ENCODE results near the gene NCOA3. TPM values are rescaled to one million over a fixed set of nuclear protein-coding genes. Genes with fewer than 3 reads are reported as not detected.

Gene NCOA3
- polyA plus RNA-seq, 1 of the 3 experiments (the other 2 are of a cell fraction) = 5.8 TPM

DNA sequence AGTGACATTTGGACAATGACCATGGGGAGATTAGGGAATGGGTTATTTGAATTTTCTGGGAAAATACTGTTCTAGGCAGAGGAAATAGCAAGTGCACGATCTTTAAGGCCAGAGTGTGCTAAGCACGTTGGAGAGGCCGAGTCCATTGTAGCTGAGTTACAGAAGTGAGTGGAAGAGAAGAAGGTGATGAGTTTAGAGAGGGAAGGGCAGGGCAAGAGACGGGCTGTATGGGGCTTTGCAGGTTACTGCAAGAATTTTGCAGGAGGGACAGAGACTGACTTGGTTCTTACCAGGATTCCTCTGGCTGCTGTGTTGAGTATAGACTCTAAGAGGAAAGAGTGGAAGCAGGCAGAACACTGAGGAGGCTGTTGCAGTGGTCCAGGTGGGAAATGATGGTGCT, 1.1 kb upstream of the NCOA3 start:
- TF ChIP-seq MAX (IDR thresholded peaks at IDR 0.05; ENCODE audit: low read depth) (no peak), RXRA (IDR thresholded peaks at IDR 0.05; ENCODE audit: borderline replicate concordance, low read depth) (no peak), USF2 (IDR thresholded peaks at IDR 0.05; ENCODE audit: borderline replicate concordance, low read depth, low read length) (no peak)
- WGBS (ENCODE audit: low lambda C conversion rate) = 83% methylated on average over 4 of the region's 4 CpGs
- Histone ChIP-seq H3K9ac (no peak overlapping the region), H2AFZ (ENCODE audit: low read depth) (peak overlapping the region; percentile 83; the same call in 1 of the 2 replicates), H3K4me2 (peak overlapping the region; percentile 84), H3K27ac (ENCODE audit: low read depth in 2 of 2, low read length in 1 of 2) (peak overlapping the region in 1 of 2 experiments; percentile 90; a peak in 2 of 4 replicates), H3K27me3 (ENCODE audit: insufficient read depth) (no peaks in the 10 kb centered on the region), H3K9me2 (no peaks in the 10 kb centered on the region), H3K79me2 (ENCODE audit: insufficient read depth) (peaks cover 36% of the 10 kb centered on the region), H3F3A (replicated peaks; ENCODE audit: insufficient read depth) (peaks cover 6% of the 10 kb centered on the region), H3K36me3 (replicated peaks in 1 of 2; ENCODE audit: control insufficient read depth in 1 of 2, insufficient read depth in 2 of 2, low read length in 1 of 2) (no peaks in the 10 kb centered on the region), H3K4me3 (ENCODE audit: low read depth in 2 of 2, low read length in 1 of 2) (peak overlapping the region; percentile 73 to 87), H4K20me1 (ENCODE audit: insufficient read depth) (peaks cover 4% of the 10 kb centered on the region; the same call in 1 of the 2 replicates), H3K4me1 (ENCODE audit: control insufficient read depth in 1 of 2, insufficient read depth in 2 of 2, low read depth in 1 of 2, low read length in 1 of 2) (peaks cover 0 to 9% of the 10 kb centered on the region in 2 experiments; a peak in 3 of 4 replicates), H3K9me3 (no peaks in the 10 kb centered on the region)
- ChIA-PET POLR2A (no interaction called here), CTCF (interaction anchor here (0.7 to 4.0 kb wide), 8 partner anchors 7 to 1120 kb away, joined by 3 to 23 read pairs (median 4); no protein-coding TSS in a partner anchor)
- no peak for DNase-seq

DNA sequence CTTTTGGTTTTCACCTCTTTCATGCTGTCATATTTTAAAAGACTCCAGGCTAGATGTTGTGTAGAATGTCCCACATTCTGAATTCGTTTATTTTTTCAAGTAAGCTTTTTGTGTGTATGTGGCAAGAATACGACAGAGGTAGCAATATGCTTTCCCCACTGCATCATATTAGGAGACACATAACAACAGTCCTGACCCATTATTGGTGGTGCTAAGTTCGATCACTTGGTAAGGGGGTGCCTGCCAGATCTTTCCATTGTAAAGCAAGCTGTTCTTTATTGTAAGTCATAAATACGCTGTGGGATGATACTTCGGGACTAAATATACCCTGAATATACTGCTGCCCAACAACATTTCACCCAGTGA, 588 bp upstream of the NCOA3 start:
- Histone ChIP-seq H3K27ac (ENCODE audit: low read depth in 2 of 2, low read length in 1 of 2) (peak overlapping the region; percentile 83 to 90), H3K27me3 (ENCODE audit: insufficient read depth) (no peaks in the 10 kb centered on the region), H3K36me3 (replicated peaks in 1 of 2; ENCODE audit: control insufficient read depth in 1 of 2, insufficient read depth in 2 of 2, low read length in 1 of 2) (no peaks in the 10 kb centered on the region), H3K79me2 (ENCODE audit: insufficient read depth) (peaks cover 42% of the 10 kb centered on the region), H3K9me2 (no peaks in the 10 kb centered on the region), H3K9ac (peak overlapping the region; percentile 88), H3F3A (replicated peaks; ENCODE audit: insufficient read depth) (peaks cover 6% of the 10 kb centered on the region), H3K9me3 (no peaks in the 10 kb centered on the region), H4K20me1 (ENCODE audit: insufficient read depth) (peaks cover 4% of the 10 kb centered on the region; the same call in 1 of the 2 replicates), H3K4me1 (ENCODE audit: control insufficient read depth in 1 of 2, insufficient read depth in 2 of 2, low read depth in 1 of 2, low read length in 1 of 2) (peaks cover 0 to 9% of the 10 kb centered on the region in 2 experiments; a peak in 3 of 4 replicates), H3K4me2 (peak overlapping the region; percentile 84), H2AFZ (ENCODE audit: low read depth) (peak overlapping the region; percentile 83), H3K4me3 (ENCODE audit: low read depth in 2 of 2, low read length in 1 of 2) (peak overlapping the region; percentile 73 to 87)
- TF ChIP-seq, protein P1, sequence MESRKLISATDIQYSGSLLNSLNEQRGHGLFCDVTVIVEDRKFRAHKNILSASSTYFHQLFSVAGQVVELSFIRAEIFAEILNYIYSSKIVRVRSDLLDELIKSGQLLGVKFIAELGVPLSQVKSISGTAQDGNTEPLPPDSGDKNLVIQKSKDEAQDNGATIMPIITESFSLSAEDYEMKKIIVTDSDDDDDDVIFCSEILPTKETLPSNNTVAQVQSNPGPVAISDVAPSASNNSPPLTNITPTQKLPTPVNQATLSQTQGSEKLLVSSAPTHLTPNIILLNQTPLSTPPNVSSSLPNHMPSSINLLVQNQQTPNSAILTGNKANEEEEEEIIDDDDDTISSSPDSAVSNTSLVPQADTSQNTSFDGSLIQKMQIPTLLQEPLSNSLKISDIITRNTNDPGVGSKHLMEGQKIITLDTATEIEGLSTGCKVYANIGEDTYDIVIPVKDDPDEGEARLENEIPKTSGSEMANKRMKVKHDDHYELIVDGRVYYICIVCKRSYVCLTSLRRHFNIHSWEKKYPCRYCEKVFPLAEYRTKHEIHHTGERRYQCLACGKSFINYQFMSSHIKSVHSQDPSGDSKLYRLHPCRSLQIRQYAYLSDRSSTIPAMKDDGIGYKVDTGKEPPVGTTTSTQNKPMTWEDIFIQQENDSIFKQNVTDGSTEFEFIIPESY (IDR thresholded peaks at IDR 0.05; ENCODE audit: borderline replicate concordance, low read depth) = no peak
- no peak for TF ChIP-seq SIN3A (IDR thresholded peaks at IDR 0.05; ENCODE audit: borderline replicate concordance, low read depth, low read length)
- TF ChIP-seq, protein P2, sequence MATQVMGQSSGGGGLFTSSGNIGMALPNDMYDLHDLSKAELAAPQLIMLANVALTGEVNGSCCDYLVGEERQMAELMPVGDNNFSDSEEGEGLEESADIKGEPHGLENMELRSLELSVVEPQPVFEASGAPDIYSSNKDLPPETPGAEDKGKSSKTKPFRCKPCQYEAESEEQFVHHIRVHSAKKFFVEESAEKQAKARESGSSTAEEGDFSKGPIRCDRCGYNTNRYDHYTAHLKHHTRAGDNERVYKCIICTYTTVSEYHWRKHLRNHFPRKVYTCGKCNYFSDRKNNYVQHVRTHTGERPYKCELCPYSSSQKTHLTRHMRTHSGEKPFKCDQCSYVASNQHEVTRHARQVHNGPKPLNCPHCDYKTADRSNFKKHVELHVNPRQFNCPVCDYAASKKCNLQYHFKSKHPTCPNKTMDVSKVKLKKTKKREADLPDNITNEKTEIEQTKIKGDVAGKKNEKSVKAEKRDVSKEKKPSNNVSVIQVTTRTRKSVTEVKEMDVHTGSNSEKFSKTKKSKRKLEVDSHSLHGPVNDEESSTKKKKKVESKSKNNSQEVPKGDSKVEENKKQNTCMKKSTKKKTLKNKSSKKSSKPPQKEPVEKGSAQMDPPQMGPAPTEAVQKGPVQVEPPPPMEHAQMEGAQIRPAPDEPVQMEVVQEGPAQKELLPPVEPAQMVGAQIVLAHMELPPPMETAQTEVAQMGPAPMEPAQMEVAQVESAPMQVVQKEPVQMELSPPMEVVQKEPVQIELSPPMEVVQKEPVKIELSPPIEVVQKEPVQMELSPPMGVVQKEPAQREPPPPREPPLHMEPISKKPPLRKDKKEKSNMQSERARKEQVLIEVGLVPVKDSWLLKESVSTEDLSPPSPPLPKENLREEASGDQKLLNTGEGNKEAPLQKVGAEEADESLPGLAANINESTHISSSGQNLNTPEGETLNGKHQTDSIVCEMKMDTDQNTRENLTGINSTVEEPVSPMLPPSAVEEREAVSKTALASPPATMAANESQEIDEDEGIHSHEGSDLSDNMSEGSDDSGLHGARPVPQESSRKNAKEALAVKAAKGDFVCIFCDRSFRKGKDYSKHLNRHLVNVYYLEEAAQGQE (IDR thresholded peaks at IDR 0.05; ENCODE audit: low read depth, low read length) = no peak
- no peak for TF ChIP-seq NFIC (IDR thresholded peaks at IDR 0.05; ENCODE audit: borderline replicate concordance)
- TF ChIP-seq CHD2 (IDR thresholded peaks at IDR 0.05; ENCODE audit: low read length, partially characterized antibody) = no peak
- TF ChIP-seq YY1 (IDR thresholded peaks at IDR 0.05; ENCODE audit: low read depth) = no peak
- TF ChIP-seq POLR2AphosphoS5 (IDR thresholded peaks at IDR 0.05; ENCODE audit: low read depth, low read length) = no peak
- TF ChIP-seq NRF1 (IDR thresholded peaks at IDR 0.05; ENCODE audit: low read depth, low read length) = no peak
- no peak for TF ChIP-seq RAD21 (IDR thresholded peaks at IDR 0.05; ENCODE audit: low read length)
- no peak for TF ChIP-seq EP300 (IDR thresholded peaks at IDR 0.05; ENCODE audit: borderline replicate concordance in 1 of 2, low read depth in 1 of 2, low read length in 1 of 2)
- no peak for TF ChIP-seq USF1 (IDR thresholded peaks at IDR 0.05; ENCODE audit: borderline replicate concordance, low read depth)
- TF ChIP-seq GATA2 (CRISPR knock-in tag; IDR thresholded peaks at IDR 0.05) = no peak
- no peak for TF ChIP-seq RFX5 (IDR thresholded peaks at IDR 0.05; ENCODE audit: low read length)
- DNase-seq = no peak
- 4% methylated on average over 5 of the region's 5 CpGs for WGBS (ENCODE audit: low lambda C conversion rate)
- ChIA-PET CTCF (interaction anchor here (0.7 to 4.0 kb wide), 14 partner anchors 8 to 1120 kb away, joined by 3 to 23 read pairs (median 3); no protein-coding TSS in a partner anchor), POLR2A (interaction anchor here (0.6 to 1.5 kb wide), 7 partner anchors 37 to 1181 kb away, joined by 3 to 7 read pairs (median 3); partner anchors contain the start of gene ZMYND8)

All from SK-N-SH (cell line).